IPS-18c (cell line): ENCODE data around the gene SYNPO2L.
"Not testable (repeated sequence)": the region's sequence is repeated elsewhere in the genome, so short reads cannot be mapped to it uniquely, and the experiment has no call there.

Source experiments
- H3K4me3 ChIP-seq: 2 replicates; pipeline ENCODE4 v1.7.0; 2013; ENCODE audit warnings: low read depth, mild to moderate bottlenecking, low read length, moderate library complexity; ENCODE audit not compliant: insufficient read depth
- H3K9me3 ChIP-seq: one replicate; pipeline ENCODE4 v1.6.1; 2013; ENCODE audit warnings: mild to moderate bottlenecking, low read length, moderate library complexity; ENCODE audit not compliant: control insufficient read depth, insufficient read depth

SYNPO2L gene

DNA sequence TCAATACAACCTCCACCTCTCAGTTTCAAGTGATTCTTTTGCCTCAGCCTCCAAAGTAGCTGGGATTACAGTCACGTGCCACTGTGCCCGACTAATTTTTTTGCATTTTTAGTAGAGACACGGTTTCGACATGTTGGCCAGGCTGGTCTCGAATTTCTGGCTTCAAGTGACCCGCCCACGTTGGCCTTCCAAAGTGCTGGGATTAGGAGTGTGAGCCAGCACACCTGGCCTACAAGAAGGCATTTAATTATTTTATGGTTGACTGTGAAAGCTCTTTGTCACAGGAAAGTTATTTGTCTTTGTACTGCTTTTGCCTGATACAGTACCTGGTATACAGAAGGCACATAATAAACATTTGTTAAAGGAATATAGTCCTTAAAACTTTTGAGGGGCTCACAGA, 27.4 kb downstream of the SYNPO2L start:
- Histone ChIP-seq H3K4me3 (no peak overlapping the region), H3K9me3 (no peaks in the 10 kb centered on the region)

DNA sequence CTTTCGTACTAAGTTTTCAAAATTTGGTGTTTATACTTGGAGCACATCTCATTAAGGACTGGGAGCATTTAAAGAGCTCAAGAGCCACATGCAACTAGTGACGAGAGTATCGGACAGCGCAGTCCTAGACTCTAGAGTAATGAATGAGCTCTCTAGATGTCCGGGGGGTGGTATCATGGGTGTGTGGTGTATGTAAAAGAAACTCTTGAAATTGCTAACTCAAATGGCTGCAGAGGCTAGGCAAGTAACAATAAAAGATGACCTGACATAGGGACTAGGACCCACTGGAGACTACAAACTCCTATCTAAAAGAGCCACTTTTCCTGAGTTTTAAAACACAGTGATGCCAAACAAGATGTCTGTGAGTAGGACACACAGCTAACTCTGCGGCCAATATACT, 28.5 kb downstream of the SYNPO2L start:
- Histone ChIP-seq H3K9me3 (no peaks in the 10 kb centered on the region), H3K4me3 (no peak overlapping the region)

DNA sequence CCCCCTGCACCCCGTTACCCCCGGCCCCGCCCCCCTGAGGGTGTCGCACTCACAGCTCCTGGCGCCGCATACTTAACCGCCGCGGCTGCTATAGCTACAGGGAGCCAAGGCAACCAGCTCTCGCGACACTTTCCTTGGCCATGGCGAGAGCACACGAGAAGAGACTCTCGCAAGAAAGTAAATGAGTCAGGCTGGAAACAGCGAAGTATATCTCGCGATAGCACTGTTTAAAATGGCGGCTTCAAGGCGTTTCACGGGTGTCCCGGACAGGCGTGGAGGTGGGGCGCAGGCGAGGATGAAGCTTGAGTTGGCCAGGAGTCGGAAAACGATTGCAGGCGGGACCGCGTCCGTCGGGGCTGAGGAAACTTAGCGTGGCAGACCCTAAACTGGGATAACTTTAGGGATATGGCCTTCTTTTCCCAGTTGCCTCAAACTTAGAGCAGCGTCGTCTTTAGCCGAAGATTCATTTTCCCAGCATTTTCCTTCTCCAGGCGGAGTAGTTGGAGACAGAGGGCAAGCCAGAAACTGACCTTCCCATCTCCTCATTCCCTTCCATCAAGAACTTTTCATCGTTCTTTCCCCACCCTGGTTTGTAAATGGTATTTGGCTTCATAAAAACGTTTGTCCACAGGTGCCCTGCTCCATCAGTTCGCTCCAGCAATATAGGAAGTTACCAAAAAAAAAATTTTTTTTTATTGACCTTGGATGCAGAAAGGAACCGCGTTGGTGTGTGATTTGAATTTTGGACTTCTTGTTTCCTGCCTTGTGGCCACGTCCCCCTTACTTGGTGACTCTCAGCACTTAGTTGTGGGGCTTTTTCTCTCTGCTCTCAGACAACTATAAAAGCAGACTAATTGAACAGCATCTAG, 29.7 kb downstream of the SYNPO2L start:
- Histone ChIP-seq H3K4me3 (peak overlapping the region; percentile 99), H3K9me3 (no peaks in the 10 kb centered on the region)

DNA sequence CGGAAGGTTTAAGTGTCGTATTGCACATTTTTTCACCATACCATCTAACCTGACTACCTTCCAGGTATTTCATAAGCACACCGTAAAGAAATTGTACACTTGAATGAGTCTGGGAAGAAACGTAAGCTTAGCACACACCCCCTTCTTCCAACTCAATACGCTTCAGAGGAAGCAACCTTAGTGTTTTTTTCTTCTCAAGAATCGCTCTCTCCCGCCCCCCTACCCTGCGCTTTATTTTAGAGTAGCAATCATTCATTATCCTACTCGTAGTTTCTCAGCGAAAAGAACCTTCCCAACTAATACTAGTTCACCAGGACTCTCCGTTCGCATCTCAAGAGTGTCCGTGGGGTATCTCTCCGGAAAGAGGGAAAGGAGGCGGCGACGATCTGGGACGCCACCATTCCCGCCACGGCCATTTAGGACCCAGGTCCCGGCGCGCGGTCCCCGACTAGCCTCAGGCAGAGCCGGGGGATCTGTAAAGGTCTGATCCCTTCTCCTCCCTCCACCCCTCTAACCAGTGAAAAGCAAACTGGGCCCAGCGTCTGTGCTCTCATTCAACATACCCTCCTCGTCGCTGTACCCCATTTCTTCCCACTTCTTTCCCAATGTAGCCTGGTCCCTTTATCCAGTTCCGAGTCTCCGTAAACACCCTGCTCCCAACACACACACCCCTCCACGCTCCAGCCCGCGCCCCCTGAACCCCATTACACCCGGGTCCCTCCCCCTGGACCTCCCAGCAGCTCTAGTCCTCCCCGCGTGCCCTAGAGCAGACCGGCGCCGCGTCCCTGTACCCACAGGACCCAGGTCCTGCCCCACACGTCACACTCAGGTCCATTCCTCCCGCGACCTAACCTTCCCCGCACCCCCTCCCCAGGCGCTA, 30.6 kb downstream of the SYNPO2L start:
- Histone ChIP-seq H3K4me3 (peak overlapping the region; percentile 99), H3K9me3 (no peaks in the 10 kb centered on the region)

DNA sequence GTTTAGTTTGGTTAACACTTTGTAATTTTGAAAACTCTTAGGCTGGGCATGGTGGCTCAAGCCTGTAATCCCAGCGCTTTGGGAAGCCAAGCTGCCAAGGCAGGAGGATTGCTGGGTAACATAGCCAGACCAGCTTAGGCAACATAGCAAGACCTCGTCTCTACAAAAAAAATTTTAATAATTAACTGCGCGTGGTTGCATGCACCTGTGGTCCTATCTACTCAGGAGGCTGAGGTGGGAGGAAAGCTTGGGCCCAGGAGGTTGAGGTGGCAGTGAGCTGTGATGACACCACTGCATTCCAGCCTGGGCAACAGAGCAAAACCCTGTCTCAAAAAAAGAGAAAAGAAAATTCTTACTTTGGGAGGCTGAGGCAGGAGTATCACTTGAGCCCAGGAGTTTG, 32.8 kb downstream of the SYNPO2L start:
- H3K9me3 ChIP-seq: no peaks in the 10 kb centered on the region

DNA sequence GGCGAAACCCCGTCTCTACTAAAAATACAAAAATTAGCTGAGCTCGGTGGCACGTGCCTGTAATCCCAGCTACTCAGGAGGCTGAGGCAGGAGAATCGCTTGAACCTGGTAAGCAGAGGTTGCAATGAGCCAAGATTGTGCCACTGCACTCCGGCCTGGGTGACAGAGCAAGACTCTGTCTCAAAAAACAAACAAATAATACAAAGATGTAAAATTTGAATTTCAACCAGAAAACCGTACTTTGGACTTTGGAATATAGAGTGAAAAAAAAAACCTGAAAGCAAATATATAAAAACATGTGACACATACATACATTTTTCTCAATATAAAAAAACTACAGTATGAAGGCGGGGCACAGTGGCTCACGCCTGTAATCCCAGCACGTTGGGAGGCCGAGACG, 34.9 kb downstream of the SYNPO2L start:
- not testable (repeated sequence) for H3K4me3 ChIP-seq, H3K9me3 ChIP-seq

More for the DNA sequence above, 32.8 kb downstream of the SYNPO2L start:
- no peak overlapping the region for H3K4me3 ChIP-seq

DNA sequence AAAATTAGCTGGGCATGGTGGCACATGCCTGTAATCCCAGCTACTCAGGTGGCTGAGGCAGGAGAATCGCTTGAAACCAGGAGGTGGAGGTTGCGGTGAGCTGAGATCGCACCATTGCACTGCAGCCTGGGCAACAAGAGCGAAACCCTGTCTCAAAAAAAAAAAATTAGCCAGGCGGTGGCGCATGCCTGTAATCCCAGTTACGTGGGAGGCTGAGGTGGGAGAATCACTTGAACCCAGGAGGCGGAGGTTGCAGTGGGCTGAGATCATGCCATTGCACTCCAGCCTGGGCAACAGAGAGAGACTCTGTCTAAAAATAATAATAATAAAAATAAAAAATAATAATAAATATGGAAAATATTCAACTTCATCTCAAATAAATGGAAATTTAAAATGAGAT, 38.7 kb downstream of the SYNPO2L start:
- not testable (repeated sequence) for H3K9me3 ChIP-seq, H3K4me3 ChIP-seq

DNA sequence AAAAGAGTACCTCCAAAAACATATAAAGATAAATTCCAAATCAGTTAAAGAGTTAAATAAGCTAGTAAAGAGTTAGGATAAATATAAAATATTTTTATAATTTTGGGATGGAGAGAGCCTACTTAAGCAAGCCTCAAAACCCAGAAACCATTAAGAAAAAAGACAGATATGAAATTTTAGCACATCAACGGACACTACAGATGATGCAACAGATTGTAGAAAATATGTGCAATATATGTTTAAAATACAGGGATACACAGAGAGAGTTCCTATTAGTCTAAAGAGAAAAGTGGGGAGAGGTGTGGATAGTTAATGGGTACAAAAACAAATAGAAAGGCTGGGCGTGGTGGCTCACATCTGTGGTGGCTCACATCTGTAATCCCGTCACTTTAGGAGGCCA, 41.1 kb downstream of the SYNPO2L start:
- Histone ChIP-seq H3K9me3 (no peaks in the 10 kb centered on the region), H3K4me3 (no peak overlapping the region)

DNA sequence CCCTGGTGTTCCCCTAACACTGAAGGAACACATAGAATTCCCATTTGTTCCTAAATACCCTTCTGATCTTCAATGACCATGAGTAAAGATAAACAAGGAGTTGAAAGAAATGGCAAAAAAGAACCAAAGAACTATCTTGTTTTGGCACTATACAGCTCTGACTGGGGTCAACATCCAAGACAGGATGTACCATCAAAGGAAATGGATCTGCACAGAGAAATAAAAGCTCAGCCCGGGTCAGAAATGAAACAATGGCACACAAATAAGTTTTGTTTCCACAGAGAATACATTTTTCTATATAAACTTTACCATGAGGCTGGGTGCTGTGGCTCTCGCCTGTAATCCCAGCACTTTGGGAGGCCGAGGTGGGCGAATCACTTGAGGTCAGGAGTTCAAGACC, 46.7 kb downstream of the SYNPO2L start:
- H3K4me3 ChIP-seq: no peak overlapping the region
- H3K9me3 ChIP-seq: no peaks in the 10 kb centered on the region

DNA sequence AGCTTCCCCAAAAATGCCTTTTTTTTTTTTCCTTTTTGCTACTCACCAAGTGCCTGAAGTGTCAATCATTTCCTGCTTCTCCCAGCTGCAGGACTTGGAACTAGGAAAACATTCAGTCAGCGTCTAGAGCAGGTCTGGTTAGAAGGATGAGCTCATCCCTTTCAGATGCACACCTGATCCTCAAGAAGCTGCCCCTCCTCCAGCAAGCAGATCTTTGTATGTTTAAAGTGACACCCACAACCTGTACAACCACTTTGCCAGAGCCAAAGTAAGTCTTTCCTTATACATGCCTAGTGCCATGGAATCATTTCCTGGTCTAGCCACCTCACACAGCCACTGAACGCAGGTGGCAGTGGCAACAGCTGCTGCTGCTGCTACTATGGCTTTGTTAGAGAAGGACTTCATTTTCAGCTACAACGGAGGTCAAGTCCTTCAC, 54.3 kb downstream of the SYNPO2L start:
- no peaks in the 10 kb centered on the region for H3K9me3 ChIP-seq

DNA sequence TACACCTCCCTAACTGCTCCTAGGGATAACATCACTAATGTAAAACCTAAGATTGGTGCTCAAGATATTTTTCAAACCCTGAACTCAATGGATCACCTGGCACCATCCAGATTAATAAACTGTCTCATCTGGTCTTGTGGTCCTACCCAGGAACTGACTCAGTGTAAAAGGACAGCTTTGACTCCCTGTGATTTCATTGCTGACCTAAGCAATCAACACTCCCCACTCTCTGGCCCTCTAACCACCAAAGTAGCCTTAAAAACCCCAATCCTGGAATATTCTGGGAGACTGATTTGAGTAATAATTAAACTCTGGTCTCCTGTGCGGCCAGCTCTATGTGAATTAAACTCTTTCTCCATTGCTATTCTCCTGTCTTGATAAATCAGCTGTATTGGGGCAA, 58.5 kb downstream of the SYNPO2L start:
- Histone ChIP-seq H3K9me3 (no peaks in the 10 kb centered on the region), H3K4me3 (no peak overlapping the region)

More for the DNA sequence above, 54.3 kb downstream of the SYNPO2L start:
- H3K4me3 ChIP-seq: no peak overlapping the region
